ENCODE measurements around the gene KSR1. TPM values are rescaled to one million over a fixed set of nuclear protein-coding genes. Genes with fewer than 3 reads are reported as not detected.
A peak's percentile ranks its signal among the peaks of the same experiment; 100 is the strongest.
"Not testable (repeated sequence)": the region's sequence is repeated elsewhere in the genome, so short reads cannot be mapped to it uniquely, and the experiment has no call there.

The KSR1 gene
- total RNA-seq, 6 donors from 2014 or later = 23.0 to 94.3 (median 60.9) TPM

DNA sequence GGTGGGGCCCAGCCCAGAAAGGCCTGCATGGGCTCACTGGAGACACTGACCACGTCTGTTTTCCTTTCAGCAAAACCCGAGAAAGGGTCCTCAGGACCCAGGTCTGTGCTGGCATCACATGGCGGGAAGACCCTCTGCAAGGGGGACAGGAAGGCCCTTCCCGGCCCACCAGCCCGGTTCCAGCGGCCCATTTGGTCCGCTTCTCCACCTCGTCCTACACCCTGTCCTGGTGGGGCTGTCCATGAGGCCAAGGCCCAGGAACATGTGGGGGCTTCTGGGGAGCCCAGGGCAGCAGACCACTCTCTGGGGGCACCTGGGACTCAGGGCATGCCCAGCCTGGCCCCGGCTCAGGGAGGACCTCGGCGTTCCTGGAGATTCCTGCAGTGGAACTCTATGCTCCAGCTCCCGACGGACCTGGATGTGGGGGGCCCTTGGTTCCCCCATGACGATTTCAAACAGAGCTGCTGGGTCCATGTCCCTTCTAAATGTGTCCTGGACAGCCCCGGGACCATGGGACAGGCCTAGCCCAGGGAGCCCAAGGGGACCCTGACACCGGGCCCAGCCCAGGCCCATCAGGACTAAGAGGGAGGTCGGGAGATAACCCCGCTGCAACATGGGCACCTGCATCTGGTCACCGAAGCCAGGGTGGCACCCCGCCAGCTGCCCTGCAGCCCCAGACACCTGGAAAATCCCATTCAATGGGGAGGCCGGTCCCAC lies 26.4 kb upstream of the KSR1 start:
- 77 to 96% methylated on average over 5 to 9 of the region's 21 CpGs for WGBS, 2 donors
- H3K36me3 ChIP-seq = no peaks in the 10 kb centered on the region
- no peaks in the 10 kb centered on the region for H3K9me3 ChIP-seq
- ATAC-seq (ENCODE audit: low FRiP score in 2 of 2) = peak; percentile 30 to 48
- peak in 1 of 2 donors; percentile 75 for DNase-seq
- H3K27me3 ChIP-seq = no peaks in the 10 kb centered on the region
- H3K4me3 ChIP-seq = no peak overlapping the region
- no peak for TF ChIP-seq POLR2A (IDR thresholded peaks at IDR 0.05)
- TF ChIP-seq, protein P1, sequence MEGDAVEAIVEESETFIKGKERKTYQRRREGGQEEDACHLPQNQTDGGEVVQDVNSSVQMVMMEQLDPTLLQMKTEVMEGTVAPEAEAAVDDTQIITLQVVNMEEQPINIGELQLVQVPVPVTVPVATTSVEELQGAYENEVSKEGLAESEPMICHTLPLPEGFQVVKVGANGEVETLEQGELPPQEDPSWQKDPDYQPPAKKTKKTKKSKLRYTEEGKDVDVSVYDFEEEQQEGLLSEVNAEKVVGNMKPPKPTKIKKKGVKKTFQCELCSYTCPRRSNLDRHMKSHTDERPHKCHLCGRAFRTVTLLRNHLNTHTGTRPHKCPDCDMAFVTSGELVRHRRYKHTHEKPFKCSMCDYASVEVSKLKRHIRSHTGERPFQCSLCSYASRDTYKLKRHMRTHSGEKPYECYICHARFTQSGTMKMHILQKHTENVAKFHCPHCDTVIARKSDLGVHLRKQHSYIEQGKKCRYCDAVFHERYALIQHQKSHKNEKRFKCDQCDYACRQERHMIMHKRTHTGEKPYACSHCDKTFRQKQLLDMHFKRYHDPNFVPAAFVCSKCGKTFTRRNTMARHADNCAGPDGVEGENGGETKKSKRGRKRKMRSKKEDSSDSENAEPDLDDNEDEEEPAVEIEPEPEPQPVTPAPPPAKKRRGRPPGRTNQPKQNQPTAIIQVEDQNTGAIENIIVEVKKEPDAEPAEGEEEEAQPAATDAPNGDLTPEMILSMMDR (IDR thresholded peaks at IDR 0.05) = no peak
- TF ChIP-seq EP300 (IDR thresholded peaks at IDR 0.05) = no peak
- no peak for TF ChIP-seq POLR2AphosphoS5 (IDR thresholded peaks at IDR 0.05)
- H3K27ac ChIP-seq = no peak overlapping the region
- no peaks in the 10 kb centered on the region for H3K4me1 ChIP-seq

DNA sequence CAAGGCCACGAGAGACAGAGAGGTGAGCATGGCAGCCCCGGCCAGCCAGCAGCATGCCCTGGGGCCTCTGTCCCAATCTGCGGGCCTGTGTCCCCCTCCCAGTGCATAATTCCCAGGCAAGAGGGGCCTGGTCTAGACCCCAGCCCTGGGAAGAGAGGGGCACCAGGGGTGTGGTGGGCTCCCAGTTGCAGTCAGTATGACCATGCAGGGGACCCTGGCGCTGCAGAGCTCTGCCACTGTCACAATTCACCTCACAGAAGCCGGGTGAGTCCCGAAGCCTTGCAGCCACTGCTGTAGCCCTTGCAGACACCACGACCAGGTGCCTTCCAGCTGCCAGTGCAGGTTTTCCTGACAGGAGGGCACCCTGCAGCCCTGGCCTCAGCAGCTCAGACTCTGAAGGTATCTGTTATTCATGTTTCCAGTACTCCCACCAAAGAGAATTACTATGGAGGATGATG lies 25.8 kb upstream of the KSR1 start:
- Histone ChIP-seq H3K4me1 (no peaks in the 10 kb centered on the region), H3K36me3 (no peaks in the 10 kb centered on the region), H3K27ac (no peak overlapping the region), H3K27me3 (no peaks in the 10 kb centered on the region), H3K9me3 (no peaks in the 10 kb centered on the region), H3K4me3 (no peak overlapping the region)
- DNase-seq (no peak), ATAC-seq (ENCODE audit: low FRiP score in 2 of 2) (no peak)
- WGBS, 2 donors = 73% methylated on average over 7 of the region's 7 CpGs; no CpG with 5 or more reads in 1 of the 2 donors
- no peak for TF ChIP-seq POLR2AphosphoS5 (IDR thresholded peaks at IDR 0.05)
- no peak for TF ChIP-seq EP300 (IDR thresholded peaks at IDR 0.05)
- TF ChIP-seq, protein P1 (IDR thresholded peaks at IDR 0.05) = no peak
- TF ChIP-seq POLR2A (IDR thresholded peaks at IDR 0.05) = no peak

DNA sequence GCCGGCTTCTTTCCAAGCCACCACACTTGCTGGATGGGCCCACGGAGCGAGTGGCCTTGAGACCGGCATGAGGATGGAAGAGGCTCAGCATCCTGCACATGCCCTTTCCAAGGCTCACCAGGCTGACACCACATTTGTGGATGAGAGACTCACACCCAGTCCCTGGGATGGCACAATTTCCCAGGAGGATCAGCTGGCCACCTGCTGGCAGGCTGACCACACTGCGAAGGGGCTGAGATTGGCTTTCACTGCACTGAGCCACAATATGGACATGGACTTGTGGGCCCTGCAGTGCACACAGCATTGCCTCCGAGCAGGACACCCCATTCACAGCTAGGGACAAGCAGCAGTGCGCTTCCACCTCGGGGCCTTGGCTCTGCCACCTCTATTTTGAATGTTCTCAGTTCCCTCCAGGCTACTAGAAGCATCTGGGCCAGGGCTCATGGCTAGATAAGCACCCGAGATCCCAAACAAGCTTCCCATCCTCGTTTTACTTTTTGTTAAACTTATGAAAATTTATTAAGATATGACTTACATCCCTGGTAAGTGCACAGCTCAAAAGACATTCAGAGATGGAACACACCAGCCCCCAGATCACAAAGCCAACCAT lies 25.3 kb upstream of the KSR1 start:
- ATAC-seq (ENCODE audit: low FRiP score in 2 of 2) (peak in 1 of 2 donors; percentile 62), DNase-seq (peak in 1 of 2 donors; percentile 37)
- H3K4me1 ChIP-seq = no peaks in the 10 kb centered on the region
- no peak for TF ChIP-seq POLR2AphosphoS5 (IDR thresholded peaks at IDR 0.05)
- TF ChIP-seq, protein P1 (IDR thresholded peaks at IDR 0.05) = peak; percentile 45 to 70 (median 66)
- 80 to 89% methylated on average over 7 to 10 of the region's 10 CpGs for WGBS, 2 donors
- H3K36me3 ChIP-seq = no peaks in the 10 kb centered on the region
- H3K9me3 ChIP-seq = no peaks in the 10 kb centered on the region
- no peak overlapping the region for H3K4me3 ChIP-seq
- no peak overlapping the region for H3K27ac ChIP-seq
- H3K27me3 ChIP-seq = no peaks in the 10 kb centered on the region

DNA sequence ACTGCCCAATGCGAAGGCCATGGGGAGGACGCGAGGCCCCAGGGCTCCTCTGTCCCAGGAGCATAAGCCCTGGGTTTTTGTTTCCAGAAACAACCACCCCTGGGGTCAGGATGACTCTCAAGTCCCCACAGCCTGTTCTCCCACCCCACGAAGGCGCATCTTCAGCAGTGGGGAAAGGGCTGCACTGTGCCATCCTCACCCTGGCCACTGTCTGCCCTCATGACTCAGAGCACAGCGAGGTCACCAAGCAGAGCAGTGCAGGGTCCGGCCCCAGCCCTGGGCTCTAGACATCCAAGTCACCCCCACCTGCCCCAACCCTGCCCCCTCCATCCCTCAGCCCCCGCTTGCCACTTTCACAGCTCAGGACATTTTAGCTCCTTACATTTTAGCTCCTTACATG lies 22.7 kb upstream of the KSR1 start:
- Histone ChIP-seq H3K27me3 (no peaks in the 10 kb centered on the region), H3K27ac (no peak overlapping the region), H3K4me3 (no peak overlapping the region), H3K9me3 (no peaks in the 10 kb centered on the region), H3K36me3 (no peaks in the 10 kb centered on the region), H3K4me1 (no peaks in the 10 kb centered on the region)
- TF ChIP-seq EP300 (IDR thresholded peaks at IDR 0.05) = no peak
- no peak for TF ChIP-seq POLR2A (IDR thresholded peaks at IDR 0.05)
- no peak for TF ChIP-seq POLR2AphosphoS5 (IDR thresholded peaks at IDR 0.05)
- TF ChIP-seq, protein P1 (IDR thresholded peaks at IDR 0.05) = no peak
- ATAC-seq (ENCODE audit: low FRiP score in 2 of 2) = peak in 1 of 2 donors; percentile 20
- DNase-seq = no peak
- WGBS, 2 donors = 79 to 99% methylated on average over 8 of the region's 8 CpGs

DNA sequence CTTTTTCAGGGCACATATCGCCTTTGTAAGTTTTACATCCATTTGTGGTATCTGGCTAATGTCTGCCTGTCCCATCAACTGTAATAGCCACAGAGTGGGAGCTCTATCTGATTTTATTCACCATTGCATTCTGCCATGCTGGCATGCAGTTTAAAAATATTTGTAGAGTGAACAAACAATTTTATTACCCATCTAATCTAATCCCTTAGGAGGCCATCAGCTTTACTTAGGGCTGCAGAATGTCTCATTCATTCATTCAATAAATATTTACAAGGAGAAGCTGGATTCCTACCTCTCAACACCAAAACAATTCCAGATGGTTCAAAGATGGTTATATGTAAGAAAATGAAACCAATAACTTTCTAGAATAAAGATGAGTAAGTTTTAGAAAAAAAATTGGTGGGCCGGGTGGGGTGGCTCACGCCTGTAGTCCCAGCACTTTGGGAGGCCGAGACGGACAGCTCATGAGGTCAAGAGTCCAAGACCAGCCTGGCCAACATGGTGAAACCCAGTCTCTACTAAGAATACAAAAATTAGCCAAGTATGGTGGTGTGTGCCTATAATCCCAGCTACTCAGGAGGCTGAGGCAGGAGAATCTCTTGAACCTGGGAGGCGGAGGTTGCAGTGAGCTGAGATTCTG lies 20.7 kb upstream of the KSR1 start:
- not testable (repeated sequence) for DNase-seq; ATAC-seq (ENCODE audit: low FRiP score in 2 of 2)

More for the DNA sequence above, 20.7 kb upstream of the KSR1 start:
- not testable (repeated sequence) for H3K27me3 ChIP-seq, H3K9me3 ChIP-seq, H3K4me3 ChIP-seq, H3K27ac ChIP-seq, H3K4me1 ChIP-seq, H3K36me3 ChIP-seq
- WGBS, 2 donors = 95 to 97% methylated on average over 6 of the region's 6 CpGs

Data from upper lobe of left lung (tissue), 6 donors.